ENCODE data around the gene PKNOX2. TPM values are rescaled to one million over a fixed set of nuclear protein-coding genes. Genes with fewer than 3 reads are reported as not detected.

The PKNOX2 gene
- total RNA-seq, 1 donor from 2014 or later = 3.4 TPM

GRCh38 chr11:125429174-125429707 is 264.7 kb downstream of the PKNOX2 start:
- intact Hi-C loops (cut with DNase I) = no loop called here
- Histone ChIP-seq H3K27ac (no peak overlapping the region), H3K27me3 (no peaks in the 10 kb centered on the region), H3K4me3 (no peak overlapping the region), H3K4me1 (no peaks in the 10 kb centered on the region), H3K9me3 (no peaks in the 10 kb centered on the region), H3K36me3 (no peaks in the 10 kb centered on the region)
- TF ChIP-seq, protein P1, sequence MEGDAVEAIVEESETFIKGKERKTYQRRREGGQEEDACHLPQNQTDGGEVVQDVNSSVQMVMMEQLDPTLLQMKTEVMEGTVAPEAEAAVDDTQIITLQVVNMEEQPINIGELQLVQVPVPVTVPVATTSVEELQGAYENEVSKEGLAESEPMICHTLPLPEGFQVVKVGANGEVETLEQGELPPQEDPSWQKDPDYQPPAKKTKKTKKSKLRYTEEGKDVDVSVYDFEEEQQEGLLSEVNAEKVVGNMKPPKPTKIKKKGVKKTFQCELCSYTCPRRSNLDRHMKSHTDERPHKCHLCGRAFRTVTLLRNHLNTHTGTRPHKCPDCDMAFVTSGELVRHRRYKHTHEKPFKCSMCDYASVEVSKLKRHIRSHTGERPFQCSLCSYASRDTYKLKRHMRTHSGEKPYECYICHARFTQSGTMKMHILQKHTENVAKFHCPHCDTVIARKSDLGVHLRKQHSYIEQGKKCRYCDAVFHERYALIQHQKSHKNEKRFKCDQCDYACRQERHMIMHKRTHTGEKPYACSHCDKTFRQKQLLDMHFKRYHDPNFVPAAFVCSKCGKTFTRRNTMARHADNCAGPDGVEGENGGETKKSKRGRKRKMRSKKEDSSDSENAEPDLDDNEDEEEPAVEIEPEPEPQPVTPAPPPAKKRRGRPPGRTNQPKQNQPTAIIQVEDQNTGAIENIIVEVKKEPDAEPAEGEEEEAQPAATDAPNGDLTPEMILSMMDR (IDR thresholded peaks at IDR 0.05) = peak in 1 of 3 experiments; percentile 23
- TF ChIP-seq POLR2AphosphoS5 (IDR thresholded peaks at IDR 0.05; ENCODE audit: insufficient read depth in 1 of 2, low read depth in 1 of 2) = no peak
- no peak for TF ChIP-seq POLR2A (IDR thresholded peaks at IDR 0.05)
- no peak for DNase-seq (ENCODE audit: extremely low spot score in 2 of 2)

GRCh38 chr11:125429807-125430678 is 265.5 kb downstream of the PKNOX2 start:
- Histone ChIP-seq H3K4me3 (no peak overlapping the region), H3K27ac (no peak overlapping the region), H3K4me1 (no peaks in the 10 kb centered on the region), H3K36me3 (no peaks in the 10 kb centered on the region), H3K27me3 (no peaks in the 10 kb centered on the region), H3K9me3 (no peaks in the 10 kb centered on the region)
- TF ChIP-seq, protein P1 (IDR thresholded peaks at IDR 0.05) = no peak
- no peak for TF ChIP-seq POLR2AphosphoS5 (IDR thresholded peaks at IDR 0.05; ENCODE audit: insufficient read depth in 1 of 2, low read depth in 1 of 2)
- TF ChIP-seq POLR2A (IDR thresholded peaks at IDR 0.05) = no peak
- intact Hi-C loops (cut with DNase I) = no loop called here
- DNase-seq (ENCODE audit: extremely low spot score in 2 of 2) = no peak

GRCh38 chr11:125431009-125431408 is 266.5 kb downstream of the PKNOX2 start:
- H3K27ac ChIP-seq = no peak overlapping the region
- TF ChIP-seq POLR2AphosphoS5 (IDR thresholded peaks at IDR 0.05; ENCODE audit: insufficient read depth in 1 of 2, low read depth in 1 of 2) (no peak), POLR2A (IDR thresholded peaks at IDR 0.05) (no peak)
- TF ChIP-seq, protein P1 (IDR thresholded peaks at IDR 0.05) = no peak

DNA sequence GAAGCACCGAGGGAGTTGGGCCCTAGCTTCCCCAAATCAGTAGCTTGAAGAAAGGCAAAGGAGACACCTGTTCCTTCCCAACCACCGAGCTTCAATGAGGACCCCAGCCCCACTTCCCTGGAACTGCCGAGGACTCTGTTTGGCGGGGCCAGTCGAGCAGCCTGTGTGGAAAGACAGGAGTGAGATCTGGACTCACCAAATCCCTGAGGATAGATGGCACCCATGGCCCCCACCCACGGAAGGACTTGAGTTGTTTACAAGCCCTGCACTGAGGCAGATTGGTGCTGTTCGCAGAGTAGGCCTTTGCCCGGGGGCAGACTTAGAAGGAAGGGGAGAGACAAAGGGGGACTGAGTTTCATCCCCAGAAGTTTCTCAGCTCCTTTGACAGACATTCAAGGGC is 266.9 kb downstream of the PKNOX2 start:
- DNase-seq (ENCODE audit: extremely low spot score in 2 of 2) = no peak
- intact Hi-C loops (cut with DNase I) = no loop called here
- Histone ChIP-seq H3K4me1 (no peaks in the 10 kb centered on the region), H3K27ac (no peak overlapping the region), H3K4me3 (no peak overlapping the region), H3K9me3 (no peaks in the 10 kb centered on the region), H3K27me3 (no peaks in the 10 kb centered on the region), H3K36me3 (no peaks in the 10 kb centered on the region)
- no peak for TF ChIP-seq POLR2A (IDR thresholded peaks at IDR 0.05)
- TF ChIP-seq POLR2AphosphoS5 (IDR thresholded peaks at IDR 0.05; ENCODE audit: insufficient read depth in 1 of 2, low read depth in 1 of 2) = no peak
- TF ChIP-seq, protein P1 (IDR thresholded peaks at IDR 0.05) = no peak

More at GRCh38 chr11:125431009-125431408, 266.5 kb downstream of the PKNOX2 start:
- H3K27me3 ChIP-seq = no peaks in the 10 kb centered on the region
- no peak for DNase-seq (ENCODE audit: extremely low spot score in 2 of 2)
- intact Hi-C loops (cut with DNase I) = no loop called here
- H3K36me3 ChIP-seq = no peaks in the 10 kb centered on the region
- no peaks in the 10 kb centered on the region for H3K9me3 ChIP-seq
- H3K4me1 ChIP-seq = no peaks in the 10 kb centered on the region
- no peak overlapping the region for H3K4me3 ChIP-seq

All from vagina (tissue), 2 donors.